Measurements from ENCODE around the gene EXOC4.

GRCh38 chr7:133497061-133497460 is 244.2 kb downstream of the EXOC4 start:
- TF ChIP-seq POLR2A (IDR thresholded peaks at IDR 0.05; ENCODE audit: low read length) (no peak), GATA1 (IDR thresholded peaks at IDR 0.05; ENCODE audit: low read depth, low read length) (no peak)

Measured in erythroblast (primary cell).